Dendritic cell treated with granulocyte-macrophage colony-stimulating factor and Interleukin-4, amounts not matched to agents 40 ng/mL and 50 ng/mL, for 4 days (primary cell): ENCODE data around the gene ECHS1.

Experiments used
- H3K27ac Mint-ChIP-seq: one replicate; pipeline ENCODE4 v1.8.0; 2022; ENCODE audit warnings: mild to moderate bottlenecking, mixed read lengths
- H3K27me3 Mint-ChIP-seq: one replicate; pipeline ENCODE4 v1.8.0; 2022; ENCODE audit warnings: mild to moderate bottlenecking, mixed read lengths
- H3K36me3 Mint-ChIP-seq: one replicate; pipeline ENCODE4 v1.8.0; 2022; ENCODE audit warnings: low read depth, mixed read lengths
- H3K4me1 Mint-ChIP-seq: one replicate; pipeline ENCODE4 v1.8.0; 2022; ENCODE audit warnings: low read depth, mixed read lengths
- H3K4me3 Mint-ChIP-seq: one replicate; pipeline ENCODE4 v1.8.0; 2022; ENCODE audit warnings: mild to moderate bottlenecking, moderate library complexity, mixed read lengths
- H3K9me3 Mint-ChIP-seq: one replicate; pipeline ENCODE4 v1.8.0; 2022; ENCODE audit warnings: mixed read lengths
- intact Hi-C: fragments of 100-400 bp; cut with micrococcal nuclease; formaldehyde crosslinking; loops from one replicate; pipeline ENCODE4 v1.15.0; 2022

The ECHS1 gene

GRCh38 chr10:133354672-133355240 lies 18.4 kb downstream of the ECHS1 start:
- Mint-ChIP-seq H3K27me3 (peaks cover 6% of the 10 kb centered on the region), H3K4me3 (no peak overlapping the region), H3K4me1 (peaks cover 6% of the 10 kb centered on the region), H3K36me3 (peaks cover 29% of the 10 kb centered on the region), H3K27ac (no peak overlapping the region), H3K9me3 (no peaks in the 10 kb centered on the region)
- intact Hi-C loops, result loop anchor here (5.0 kb wide), 1 partner anchor 38 kb away; the partner anchor contains the start of gene MTG1

GRCh38 chr10:133353988-133354605 lies 19.1 kb downstream of the ECHS1 start:
- peaks cover 11% of the 10 kb centered on the region for H3K27me3 Mint-ChIP-seq
- peaks cover 29% of the 10 kb centered on the region for H3K36me3 Mint-ChIP-seq
- H3K4me3 Mint-ChIP-seq, result no peak overlapping the region
- H3K27ac Mint-ChIP-seq, result no peak overlapping the region
- H3K9me3 Mint-ChIP-seq, result no peaks in the 10 kb centered on the region
- intact Hi-C loops, result no loop called here
- peaks cover 10% of the 10 kb centered on the region for H3K4me1 Mint-ChIP-seq

- intact Hi-C loops, result no loop called here
- Mint-ChIP-seq H3K27ac (no peak overlapping the region), H3K4me3 (no peak overlapping the region), H3K27me3 (peaks cover 13% of the 10 kb centered on the region), H3K36me3 (peaks cover 29% of the 10 kb centered on the region), H3K9me3 (no peaks in the 10 kb centered on the region), H3K4me1 (peaks cover 12% of the 10 kb centered on the region)
These were observed 19.8 kb downstream of the ECHS1 start for GRCh38 chr10:133353202-133353959.

GRCh38 chr10:133351408-133352318 lies 21.5 kb downstream of the ECHS1 start:
- Mint-ChIP-seq H3K27me3 (peaks cover 23% of the 10 kb centered on the region), H3K9me3 (no peaks in the 10 kb centered on the region), H3K36me3 (peaks cover 29% of the 10 kb centered on the region), H3K4me3 (no peak overlapping the region), H3K27ac (no peak overlapping the region), H3K4me1 (peaks cover 12% of the 10 kb centered on the region)
- intact Hi-C loops, result no loop called here

GRCh38 chr10:133350950-133351329 lies 22.2 kb downstream of the ECHS1 start:
- Mint-ChIP-seq H3K9me3 (no peaks in the 10 kb centered on the region), H3K4me3 (no peak overlapping the region), H3K4me1 (peaks cover 8% of the 10 kb centered on the region), H3K27me3 (peaks cover 29% of the 10 kb centered on the region), H3K36me3 (peaks cover 22% of the 10 kb centered on the region), H3K27ac (no peak overlapping the region)
- intact Hi-C loops, result no loop called here

GRCh38 chr10:133350283-133350949 lies 22.7 kb downstream of the ECHS1 start:
- H3K4me3 Mint-ChIP-seq, result no peak overlapping the region
- H3K27ac Mint-ChIP-seq, result no peak overlapping the region
- no peaks in the 10 kb centered on the region for H3K9me3 Mint-ChIP-seq
- H3K27me3 Mint-ChIP-seq, result peaks cover 33% of the 10 kb centered on the region
- H3K36me3 Mint-ChIP-seq, result peaks cover 16% of the 10 kb centered on the region
- H3K4me1 Mint-ChIP-seq, result peaks cover 6% of the 10 kb centered on the region
- intact Hi-C loops, result no loop called here

GRCh38 chr10:133349577-133350011 lies 23.6 kb downstream of the ECHS1 start:
- Mint-ChIP-seq H3K36me3 (peaks cover 8% of the 10 kb centered on the region), H3K27ac (no peak overlapping the region), H3K9me3 (no peaks in the 10 kb centered on the region), H3K4me1 (peaks cover 6% of the 10 kb centered on the region), H3K27me3 (peaks cover 41% of the 10 kb centered on the region), H3K4me3 (no peak overlapping the region)
- intact Hi-C loops, result no loop called here

GRCh38 chr10:133349160-133349568 lies 24.0 kb downstream of the ECHS1 start:
- H3K36me3 Mint-ChIP-seq, result peaks cover 4% of the 10 kb centered on the region
- H3K27ac Mint-ChIP-seq, result no peak overlapping the region
- no peak overlapping the region for H3K4me3 Mint-ChIP-seq
- peaks cover 6% of the 10 kb centered on the region for H3K4me1 Mint-ChIP-seq
- intact Hi-C loops, result no loop called here
- H3K27me3 Mint-ChIP-seq, result peaks cover 45% of the 10 kb centered on the region
- no peaks in the 10 kb centered on the region for H3K9me3 Mint-ChIP-seq

- Mint-ChIP-seq H3K9me3 (no peaks in the 10 kb centered on the region), H3K27me3 (peaks cover 54% of the 10 kb centered on the region), H3K4me3 (no peak overlapping the region), H3K4me1 (peaks cover 6% of the 10 kb centered on the region), H3K36me3 (no peaks in the 10 kb centered on the region), H3K27ac (no peak overlapping the region)
- intact Hi-C loops, result no loop called here
These were observed 25.2 kb downstream of the ECHS1 start for GRCh38 chr10:133347710-133348517.

GRCh38 chr10:133346413-133346812 lies 26.7 kb downstream of the ECHS1 start:
- Mint-ChIP-seq H3K27me3 (peaks cover 60% of the 10 kb centered on the region), H3K4me1 (peaks cover 6% of the 10 kb centered on the region), H3K27ac (no peak overlapping the region), H3K36me3 (no peaks in the 10 kb centered on the region), H3K9me3 (no peaks in the 10 kb centered on the region), H3K4me3 (no peak overlapping the region)
- intact Hi-C loops, result no loop called here

GRCh38 chr10:133344236-133344635 lies 28.9 kb downstream of the ECHS1 start:
- Mint-ChIP-seq H3K27me3 (peaks cover 56% of the 10 kb centered on the region), H3K4me3 (no peak overlapping the region), H3K9me3 (no peaks in the 10 kb centered on the region), H3K36me3 (no peaks in the 10 kb centered on the region), H3K27ac (no peak overlapping the region), H3K4me1 (peaks cover 4% of the 10 kb centered on the region)
- intact Hi-C loops, result no loop called here

- no peaks in the 10 kb centered on the region for H3K4me1 Mint-ChIP-seq
- H3K4me3 Mint-ChIP-seq, result no peak overlapping the region
- H3K9me3 Mint-ChIP-seq, result no peaks in the 10 kb centered on the region
- H3K27ac Mint-ChIP-seq, result no peak overlapping the region
- no peaks in the 10 kb centered on the region for H3K36me3 Mint-ChIP-seq
- intact Hi-C loops, result no loop called here
- H3K27me3 Mint-ChIP-seq, result peaks cover 53% of the 10 kb centered on the region
These were observed 29.6 kb downstream of the ECHS1 start for GRCh38 chr10:133343558-133343957.

- Mint-ChIP-seq H3K36me3 (no peaks in the 10 kb centered on the region), H3K27me3 (peaks cover 51% of the 10 kb centered on the region), H3K27ac (no peak overlapping the region), H3K4me3 (no peak overlapping the region), H3K9me3 (no peaks in the 10 kb centered on the region), H3K4me1 (no peaks in the 10 kb centered on the region)
- intact Hi-C loops, result no loop called here
These were observed 30.2 kb downstream of the ECHS1 start for GRCh38 chr10:133342942-133343341.
